ENCODE data around the gene ENKD1. TPM values are rescaled to one million over a fixed set of nuclear protein-coding genes. Genes with fewer than 3 reads are reported as not detected.

The ENKD1 gene
- total and polyA plus RNA-seq, 2 of the 13 experiments (the other 11 are each of a cell fraction or from before 2014, with no cell fraction given): 10.8 to 20.8 TPM

- TF ChIP-seq ZNF800 (CRISPR knock-in tag; IDR thresholded peaks at IDR 0.05): no peak
- no peak for TF ChIP-seq ZFP82 (CRISPR knock-in tag; IDR thresholded peaks at IDR 0.05; ENCODE audit: borderline replicate concordance)
- 0 out of 2 replicates have a peak, but pooled peaks have one; percentile 25 for TF ChIP-seq ZFP36L1 (CRISPR knock-in tag; IDR thresholded peaks at IDR 0.05)
- no peak; the same call in 1 of the 2 replicates for TF ChIP-seq ZNF136 (CRISPR knock-in tag; IDR thresholded peaks at IDR 0.05; ENCODE audit: low read depth)
- TF ChIP-seq FOXA1 (IDR thresholded peaks at IDR 0.05): no peak
- TF ChIP-seq FOXA1 (CRISPR knock-in tag; IDR thresholded peaks at IDR 0.05): no peak
- TF ChIP-seq ZNF569 (CRISPR knock-in tag; IDR thresholded peaks at IDR 0.05; ENCODE audit: borderline replicate concordance): 0 out of 2 replicates have a peak, but pooled peaks have one; percentile 38
- TF ChIP-seq CTCF (CRISPR knock-in tag; IDR thresholded peaks at IDR 0.05): peak; percentile 44
- no peak for TF ChIP-seq POLR2G (IDR thresholded peaks at IDR 0.05; ENCODE audit: low read depth, low read length)
- peak; percentile 93 for TF ChIP-seq DZIP1 (CRISPR knock-in tag; IDR thresholded peaks at IDR 0.05)
- TF ChIP-seq DMTF1 (CRISPR knock-in tag; IDR thresholded peaks at IDR 0.05): no peak
- TF ChIP-seq RORA (CRISPR knock-in tag; IDR thresholded peaks at IDR 0.05): no peak
- no peak for TF ChIP-seq AHR (CRISPR knock-in tag; IDR thresholded peaks at IDR 0.05)
- no peak for TF ChIP-seq PLRG1 (conservative IDR thresholded peaks at IDR 0.05)
- TF ChIP-seq JUND (CRISPR knock-in tag; IDR thresholded peaks at IDR 0.05): no peak
- TF ChIP-seq HOMEZ (CRISPR knock-in tag; IDR thresholded peaks at IDR 0.05; ENCODE audit: low read depth): no peak
- peak; percentile 85 for TF ChIP-seq ZBTB2 (CRISPR knock-in tag; IDR thresholded peaks at IDR 0.05; ENCODE audit: low read depth)
- TF ChIP-seq SALL1 (CRISPR knock-in tag; IDR thresholded peaks at IDR 0.05): peak; percentile 56; the same call in 1 of the 2 replicates
These were observed 458 bp downstream of the ENKD1 start (continued) for GRCh38 chr16:67666032-67666551.

Data from HepG2 (cell line).